HG03139 (cell line): ENCODE measurements around the gene THEM5.

Experiments
- ATAC-seq: cut with Tn5 transposase; IDR thresholded peaks from one replicate; pipeline ENCODE4 v1.9.1; 2021; ENCODE audit not compliant: unreplicated experiment

THEM5 gene

GRCh38 chr1:151840421-151840820 lies 13.1 kb downstream of the THEM5 start:
- ATAC-seq: no peak

GRCh38 chr1:151839457-151840403 lies 13.8 kb downstream of the THEM5 start, which contains the start of gene C2CD4D:
C2CD4D (minus strand) TSS chr1:151839820; CDS start chr1:151838989, 831 bp downstream.
- no peak for ATAC-seq

DNA sequence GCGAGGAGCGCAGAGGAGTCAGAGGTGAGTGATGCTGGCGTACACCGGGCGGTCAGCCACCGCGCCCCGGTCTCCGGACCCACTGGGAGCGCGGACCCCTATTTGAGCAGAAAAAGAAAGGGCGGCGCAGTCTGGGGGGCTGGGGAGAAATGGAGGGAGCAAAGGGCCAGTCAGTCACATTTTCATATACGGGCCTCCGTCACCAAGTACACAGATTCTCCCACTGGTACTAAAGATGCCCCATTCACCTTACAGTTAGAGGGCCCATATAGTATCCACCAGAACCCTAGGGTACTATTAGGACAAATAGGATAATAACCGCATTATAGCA lies 14.5 kb downstream of the THEM5 start:
- ATAC-seq: no peak

DNA sequence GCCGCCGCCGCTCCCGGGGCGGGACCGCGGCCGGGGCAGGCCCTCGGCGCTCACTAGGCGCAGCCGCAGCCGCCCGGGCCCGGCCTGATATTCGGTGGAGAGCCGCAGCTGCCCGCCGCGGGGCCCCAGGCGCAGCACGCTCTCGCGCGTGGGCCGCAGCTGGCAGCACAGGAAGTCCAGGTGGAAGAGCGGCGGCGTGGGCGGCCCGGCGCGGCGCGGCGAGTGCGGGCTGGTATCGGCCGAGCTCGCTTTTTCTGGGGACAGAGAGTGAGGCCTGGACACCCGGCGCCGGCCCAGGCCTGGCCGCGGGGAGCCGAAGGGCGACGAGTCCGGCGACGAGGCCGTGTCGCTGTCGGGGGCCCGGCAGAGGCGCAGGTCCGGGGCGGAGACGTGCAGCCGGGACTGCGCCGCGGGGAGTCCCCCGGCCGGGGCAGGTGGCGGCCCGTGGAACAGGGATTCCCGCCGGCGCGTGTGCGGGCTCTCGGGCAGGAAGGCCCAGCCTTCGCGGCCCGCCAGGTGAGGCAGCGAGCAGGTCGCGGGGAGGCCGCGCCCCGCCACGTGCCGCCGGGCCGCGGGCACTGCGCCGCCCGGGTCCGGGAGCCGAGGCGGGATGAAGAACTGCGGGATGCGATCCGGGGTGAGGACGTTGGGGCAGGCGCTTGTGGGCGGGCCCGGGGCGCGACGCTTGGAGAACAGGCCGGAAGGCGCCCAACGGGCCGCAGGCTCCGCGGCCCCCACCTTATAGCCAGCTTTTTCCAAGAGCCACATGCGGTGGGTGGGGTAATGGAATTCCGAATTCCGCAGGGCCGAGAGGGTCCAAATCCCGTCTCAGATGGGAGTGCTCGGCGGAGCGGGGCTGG lies 15.1 kb downstream of the THEM5 start:
- no peak for ATAC-seq

DNA sequence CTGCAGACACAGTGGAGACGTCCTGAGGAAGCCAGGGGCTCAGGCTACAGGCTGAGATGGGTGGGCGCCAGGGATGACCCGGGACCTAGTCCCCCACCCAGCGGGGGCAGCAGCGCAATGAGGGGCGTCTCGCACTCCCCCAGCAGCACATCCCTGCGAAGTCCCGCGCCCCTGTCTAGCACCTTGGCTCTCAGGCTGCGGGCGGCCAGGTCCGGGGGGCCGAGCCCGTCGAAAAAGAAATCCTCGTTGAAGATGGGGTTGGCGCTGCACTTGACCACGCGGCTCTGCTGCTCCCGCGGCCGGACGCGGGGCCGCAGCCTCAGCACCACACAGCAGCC lies 15.7 kb downstream of the THEM5 start:
- ATAC-seq: no peak

GRCh38 chr1:151837197-151837596 lies 16.3 kb downstream of the THEM5 start:
- no peak for ATAC-seq

DNA sequence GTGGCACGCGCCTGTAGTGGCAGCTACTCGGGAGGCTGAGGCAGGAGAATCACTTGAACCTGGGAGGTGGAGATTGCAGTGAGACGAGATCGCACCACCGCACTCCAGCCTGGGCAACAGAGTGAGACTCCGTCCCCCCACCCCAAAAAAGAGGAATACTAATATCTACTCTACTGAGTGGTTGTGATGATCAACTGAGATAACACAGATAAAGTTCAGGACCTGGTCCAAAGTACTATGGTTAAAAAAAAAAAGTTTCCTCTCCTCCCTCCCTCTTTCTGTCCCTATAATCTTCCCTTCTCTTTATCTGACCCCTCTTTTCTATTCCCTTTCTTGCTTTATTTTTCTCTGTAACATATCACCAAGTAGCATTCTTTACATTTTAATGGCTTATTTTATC lies 17.9 kb downstream of the THEM5 start:
- no peak for ATAC-seq

- no peak for ATAC-seq
Measured at GRCh38 chr1:151834239-151834638, 19.3 kb downstream of the THEM5 start.

- ATAC-seq: no peak
Measured at GRCh38 chr1:151833172-151833900, 20.2 kb downstream of the THEM5 start.

GRCh38 chr1:151832318-151832980 lies 21.1 kb downstream of the THEM5 start:
- ATAC-seq: no peak

GRCh38 chr1:151831605-151832004 lies 21.9 kb downstream of the THEM5 start, which contains the start of gene RORC:
RORC (minus strand) TSS chr1:151831802; CDS start chr1:151831764, 38 bp downstream.
- ATAC-seq: no peak

DNA sequence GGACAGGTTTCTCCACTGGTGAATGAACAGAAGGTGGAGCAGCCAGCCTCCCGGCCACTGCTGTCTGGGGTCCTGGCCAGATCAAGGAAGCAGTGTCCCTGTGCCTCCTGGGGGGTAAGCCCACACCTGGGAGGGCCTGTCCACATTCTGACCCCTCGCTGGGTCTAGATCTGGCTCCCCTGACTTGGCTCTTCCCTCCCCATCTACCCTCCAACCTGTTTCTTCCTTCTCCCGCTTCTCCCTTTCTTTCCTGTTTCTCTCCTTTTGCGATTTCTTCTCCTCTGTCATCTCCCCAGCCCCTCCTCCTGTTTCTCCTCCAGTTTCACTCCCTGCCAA lies 22.3 kb downstream of the THEM5 start:
- no peak for ATAC-seq

DNA sequence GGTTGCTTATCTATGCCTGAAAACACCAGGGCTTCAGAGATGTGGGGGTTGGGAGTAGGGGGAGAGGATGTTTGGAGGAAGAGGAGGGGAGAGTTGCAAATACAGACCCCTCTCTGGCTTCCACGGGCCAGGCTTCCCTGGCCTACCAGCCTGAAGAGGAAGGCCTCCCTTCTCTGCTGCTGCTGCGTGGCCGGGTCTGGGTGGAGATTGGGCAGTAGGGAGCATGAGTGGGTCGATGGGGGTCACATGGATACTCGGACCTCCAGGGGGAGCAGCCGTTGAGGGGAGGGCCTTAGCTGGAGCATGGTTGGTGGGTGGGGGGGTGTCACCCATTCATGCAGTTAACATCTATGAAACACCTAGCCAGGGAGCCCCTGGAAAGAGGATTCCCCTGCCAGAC lies 23.5 kb downstream of the THEM5 start:
- no peak for ATAC-seq

GRCh38 chr1:151829352-151830046 lies 24.0 kb downstream of the THEM5 start:
- no peak for ATAC-seq

DNA sequence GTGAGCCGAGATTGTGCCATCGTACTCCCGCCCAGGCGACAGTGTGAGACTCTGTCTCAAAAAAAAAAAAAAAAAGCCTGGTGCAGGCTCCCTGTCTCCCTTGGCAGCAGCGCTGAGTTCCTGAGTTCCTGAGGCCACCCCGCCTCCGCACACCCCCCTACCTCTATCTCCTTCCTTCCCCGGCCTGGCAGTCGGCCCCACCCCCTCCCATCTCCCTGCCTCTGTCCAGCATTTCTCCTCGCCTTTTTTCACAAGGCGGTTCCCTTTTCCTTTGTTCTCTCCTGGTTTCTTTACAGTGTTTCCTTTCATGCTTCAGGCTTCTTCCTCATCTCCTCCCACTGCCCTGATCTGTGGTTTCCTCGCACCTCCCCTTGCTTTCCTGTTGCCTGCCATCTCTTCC lies 24.6 kb downstream of the THEM5 start:
- ATAC-seq: no peak

- no peak for ATAC-seq
Measured at GRCh38 chr1:151827853-151828252, 25.7 kb downstream of the THEM5 start.

DNA sequence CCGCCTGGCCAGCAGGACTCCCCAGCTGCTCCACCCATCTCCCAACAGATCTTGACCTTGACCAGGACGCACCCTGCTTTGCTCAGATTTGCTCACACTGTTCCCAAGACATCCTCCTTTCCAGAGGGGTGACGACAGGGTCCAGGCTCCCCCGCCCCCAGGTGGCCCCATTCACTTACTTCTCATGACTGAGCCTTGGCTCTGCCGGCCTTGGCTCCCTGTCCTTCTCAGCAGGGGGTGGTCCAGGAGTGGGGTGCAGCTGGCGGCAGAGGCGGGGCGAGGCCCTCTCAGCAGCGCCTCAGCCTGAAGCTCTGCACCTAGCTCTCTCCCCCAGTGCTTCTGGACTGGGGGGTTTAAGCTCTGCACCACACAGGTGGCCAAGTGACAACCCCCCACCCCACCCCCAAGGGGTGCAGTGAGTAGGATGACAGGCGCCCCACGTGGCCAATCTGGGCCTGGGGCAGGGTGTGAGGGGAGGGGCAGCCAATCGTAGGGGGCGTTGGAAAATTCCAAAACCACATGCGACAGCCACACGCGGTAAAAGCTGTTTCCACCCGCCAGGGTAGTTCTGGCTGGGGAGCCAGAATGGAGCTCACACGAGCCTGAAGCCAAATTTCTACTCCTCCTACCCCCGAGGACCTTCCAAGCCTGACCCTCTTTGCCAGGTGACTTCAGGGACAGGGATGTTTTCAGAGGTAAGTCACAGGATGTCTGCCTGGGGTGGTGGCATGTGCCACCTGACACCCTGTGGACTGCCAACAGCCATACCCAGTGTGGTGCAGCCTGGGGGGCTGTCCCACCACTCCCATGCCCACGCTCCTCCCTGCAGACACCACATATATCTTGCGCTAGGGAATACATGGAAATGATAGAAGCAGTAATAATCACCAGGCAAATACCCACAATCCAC lies 27.5 kb downstream of the THEM5 start:
- ATAC-seq: no peak

- ATAC-seq: no peak
Measured at GRCh38 chr1:151825204-151825603, 28.3 kb downstream of the THEM5 start.

GRCh38 chr1:151823175-151823574 lies 30.3 kb downstream of the THEM5 start:
- ATAC-seq: no peak
